T-cell (primary cell): ENCODE results near the gene CHD9. TPM values are rescaled to one million over a fixed set of nuclear protein-coding genes. Genes with fewer than 3 reads are reported as not detected.

Experiments
- ATAC-seq, 4 experiments: fragments of 200-7000 bp in 3 of 4; fragments of 150-1000 bp in 1 of 4; cut with Tn5 transposase; replicated peaks in 1 of 4; 1 replicate in 3 of 4; 2 replicates in 1 of 4; pipeline ENCODE4 v1.10.0; 2021; ENCODE audit warnings: moderate library complexity in 3 of 4, mild to moderate bottlenecking in 2 of 4, moderate number of reproducible peaks in 1 of 4
- CTCF ChIA-PET, 2 donors: fragments of 300-600 bp; sonication (Branson Sonifier 250); formaldehyde crosslinking; loops; one replicate each; lab custom pipeline; 2022; ENCODE audit warnings: antibody characterized with exemption in 2 of 2; lab: Charles Lee
- POLR2A ChIA-PET, 2 donors: fragments of 300-600 bp; sonication (Branson Sonifier 250); formaldehyde crosslinking; loops; one replicate each; lab custom pipeline; 2022; ENCODE audit warnings: antibody characterized with exemption in 2 of 2; lab: Charles Lee
- DNase-seq, 35 experiments: peaks; one replicate each; pipeline versions ENCODE4 v3.0.0 to v3.0.0-alpha.2; 2013 to 2023
- H3K27ac ChIP-seq: one replicate; pipeline ENCODE4 v1.5.1; 2013; ENCODE audit warnings: low read length
- H3K27me3 ChIP-seq, 2 experiments: replicated peaks in 1 of 2; 1 replicate in 1 of 2; 2 replicates in 1 of 2; pipeline versions ENCODE4 v1.6.1 to v1.7.0; 2013; ENCODE audit warnings: low read length in 1 of 2, mixed read lengths in 1 of 2; ENCODE audit not compliant: control insufficient read depth in 2 of 2, insufficient read depth in 2 of 2; ENCODE audit errors: extremely low read depth in 1 of 2
- H3K36me3 ChIP-seq, 2 donors: 1 replicate in 1 of 2; 2 replicates in 1 of 2; pipeline versions ENCODE4 v1.6.1 to v1.7.0; 2013; ENCODE audit warnings: low read length in 1 of 2; ENCODE audit not compliant: control insufficient read depth in 2 of 2, insufficient read depth in 1 of 2; ENCODE audit errors: extremely low read depth in 1 of 2
- H3K4me1 ChIP-seq, 2 experiments: 1 replicate in 1 of 2; 2 replicates in 1 of 2; pipeline versions ENCODE4 v1.6.1 to v1.7.0; 2013; ENCODE audit warnings: low read length in 2 of 2, mixed read lengths in 1 of 2; ENCODE audit not compliant: insufficient read depth in 2 of 2, control insufficient read depth in 1 of 2; ENCODE audit errors: extremely low read depth in 1 of 2
- H3K4me3 ChIP-seq, 2 donors: 1 replicate in 1 of 2; 2 replicates in 1 of 2; pipeline versions ENCODE4 v1.5.1 to v1.7.0; 2013; ENCODE audit warnings: mild to moderate bottlenecking in 2 of 2, low read length in 1 of 2, moderate library complexity in 1 of 2; ENCODE audit not compliant: control insufficient read depth in 1 of 2; ENCODE audit errors: extremely low read depth in 1 of 2
- H3K9me3 ChIP-seq: 2 replicates; pipeline ENCODE4 v1.7.0; 2013
- H3K27ac Mint-ChIP-seq, 2 donors: one replicate each; pipeline ENCODE4 v1.8.0; 2020 to 2021; ENCODE audit warnings: mild to moderate bottlenecking in 2 of 2, mixed read lengths in 2 of 2
- H3K27me3 Mint-ChIP-seq, 2 donors: one replicate each; pipeline ENCODE4 v1.8.0; 2021 to 2022; ENCODE audit warnings: mixed read lengths in 2 of 2
- H3K36me3 Mint-ChIP-seq: one replicate; pipeline ENCODE4 v1.8.0; 2021; ENCODE audit warnings: mixed read lengths
- H3K4me1 Mint-ChIP-seq, 3 donors: one replicate each; pipeline ENCODE4 v1.8.0; 2020 to 2022; ENCODE audit warnings: mixed read lengths in 3 of 3, mild to moderate bottlenecking in 1 of 3
- H3K4me3 Mint-ChIP-seq, 3 donors: one replicate each; pipeline ENCODE4 v1.8.0; 2020 to 2022; ENCODE audit warnings: mild to moderate bottlenecking in 3 of 3, mixed read lengths in 3 of 3, moderate library complexity in 3 of 3
- H3K9me3 Mint-ChIP-seq, 3 donors: one replicate each; pipeline ENCODE4 v1.8.0; 2020 to 2022; ENCODE audit warnings: mixed read lengths in 3 of 3
- WGBS: methylation state at CpG from one replicate; pipeline ENCODE4 v1.1.5; 2013; ENCODE audit warnings: missing lambda C conversion rate; ENCODE audit not compliant: insufficient coverage; 5-methylcytosine and 5-hydroxymethylcytosine counted together
- total RNA-seq, 35 experiments: library from RNA in 6 of 35; stranded (reverse) in 6 of 35; fragments of 120-200 nt in 1 of 35; gene quantifications; one replicate each; pipeline versions ENCODE4 v1.2.1 to v1.2.4 and lab custom pipeline; 2013 to 2026

CHD9 gene
- total RNA-seq, 5 donors from 2014 or later (not counting 1 experiment from before 2014, with no cell fraction given), result 33.0 to 39.3 (median 33.8) TPM

DNA sequence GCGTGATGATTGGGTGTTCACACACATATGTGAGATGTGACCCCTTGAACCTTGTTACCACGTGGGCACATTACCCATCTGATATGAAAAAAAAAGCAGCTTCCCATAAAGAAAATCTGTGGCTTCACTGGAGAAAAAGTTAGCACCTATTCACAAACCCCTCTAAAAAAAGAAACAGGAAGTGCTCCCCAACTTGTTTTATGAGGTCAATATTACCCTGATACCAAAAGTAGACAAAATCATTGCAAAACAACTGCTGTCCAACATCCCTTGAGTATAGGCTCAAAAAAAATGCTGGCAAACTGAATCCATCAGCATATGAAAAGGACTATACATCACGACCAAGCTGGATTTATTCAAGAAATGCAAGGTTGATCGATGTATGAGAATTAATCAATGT is 279.8 kb downstream of the CHD9 start:
- Histone ChIP-seq H3K27ac (no peak overlapping the region), H3K27me3 (no peaks in the 10 kb centered on the region), H3K36me3 (no peaks in the 10 kb centered on the region), H3K9me3 (no peaks in the 10 kb centered on the region), H3K4me1 (peaks cover 0 to 2% of the 10 kb centered on the region in 2 experiments), H3K4me3 (no peak overlapping the region)
- Mint-ChIP-seq H3K27me3 (peaks cover 0 to 1% of the 10 kb centered on the region in 2 donors), H3K36me3 (peaks cover 5% of the 10 kb centered on the region), H3K27ac (no peak overlapping the region), H3K4me3 (no peak overlapping the region), H3K4me1 (peaks cover 7 to 19% (median 11%) of the 10 kb centered on the region in 3 donors), H3K9me3 (peaks cover 0 to 5% (median 2%) of the 10 kb centered on the region in 3 donors)
- CTCF ChIA-PET, result no interaction called here
- DNase-seq, result no peak
- 20% methylated on average over 1 of the region's 4 CpGs for WGBS
- POLR2A ChIA-PET, result interaction anchor here in 1 of 2 donors (0.7 kb wide), 1 partner anchor 278 kb away, joined by 3 read pairs; no protein-coding TSS in a partner anchor
- ATAC-seq, result no peak

DNA sequence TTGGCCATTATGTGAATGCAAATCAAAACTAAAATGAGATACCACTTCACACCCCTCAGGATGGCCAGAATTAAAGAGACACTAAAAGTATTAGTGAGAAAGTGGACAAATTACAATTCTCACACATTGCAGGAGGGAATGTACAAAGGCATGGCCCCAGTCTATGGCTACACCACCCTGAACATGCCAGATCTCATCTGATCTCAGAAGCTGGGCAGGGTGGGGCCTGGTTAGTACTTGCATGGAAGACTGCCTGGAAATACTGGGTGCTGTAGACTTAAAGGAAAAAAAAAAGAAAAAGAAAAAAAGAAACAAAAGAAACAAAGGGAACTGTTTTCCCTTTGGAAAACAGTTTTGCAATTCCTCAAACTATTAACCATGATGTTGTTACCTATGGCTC is 282.5 kb downstream of the CHD9 start:
- Mint-ChIP-seq H3K27ac (no peak overlapping the region), H3K4me1 (peaks cover 7 to 19% (median 11%) of the 10 kb centered on the region in 3 donors), H3K9me3 (no peaks in the 10 kb centered on the region), H3K36me3 (no peaks in the 10 kb centered on the region), H3K27me3 (peaks cover 0 to 1% of the 10 kb centered on the region in 2 donors), H3K4me3 (no peak overlapping the region)
- Histone ChIP-seq H3K27me3 (no peaks in the 10 kb centered on the region), H3K9me3 (no peaks in the 10 kb centered on the region), H3K36me3 (no peaks in the 10 kb centered on the region), H3K4me1 (peaks cover 0 to 2% of the 10 kb centered on the region in 2 experiments), H3K27ac (no peak overlapping the region), H3K4me3 (no peak overlapping the region)
- DNase-seq (no peak), ATAC-seq (no peak)
- POLR2A ChIA-PET, result interaction anchor here in 1 of 2 donors (0.5 kb wide), 1 partner anchor 15 kb away, joined by 4 read pairs; no protein-coding TSS in a partner anchor
- CTCF ChIA-PET, result no interaction called here

DNA sequence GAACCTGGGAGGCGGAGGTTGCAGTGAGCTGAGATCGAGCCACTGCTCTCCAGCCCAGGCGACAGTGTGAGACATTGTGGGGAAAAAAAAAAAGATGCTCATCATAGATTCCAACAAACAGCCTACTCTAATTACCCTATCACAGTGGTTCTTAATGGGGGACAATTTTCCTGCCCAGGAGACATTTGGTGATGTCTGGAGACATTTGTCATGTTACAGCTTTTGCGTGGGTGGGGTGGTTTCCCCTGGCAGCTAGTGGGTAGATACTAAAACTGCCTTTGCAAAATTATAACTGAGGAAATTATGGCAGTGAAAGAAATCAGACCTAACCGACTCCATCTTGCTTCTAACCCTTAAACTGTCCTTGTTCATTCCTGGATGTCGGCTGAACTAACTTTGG is 287.0 kb downstream of the CHD9 start:
- no peak overlapping the region for H3K27ac Mint-ChIP-seq
- CTCF ChIA-PET, result interaction anchor here in 1 of 2 donors (0.7 kb wide), 1 partner anchor 659 kb away, joined by 3 read pairs; no protein-coding TSS in a partner anchor
- no peaks in the 10 kb centered on the region for H3K36me3 Mint-ChIP-seq
- WGBS, result 83% methylated on average over 1 of the region's 6 CpGs
- no peak overlapping the region for H3K27ac ChIP-seq
- peaks cover 0 to 2% of the 10 kb centered on the region in 2 donors for H3K27me3 Mint-ChIP-seq
- no peak overlapping the region for H3K4me3 Mint-ChIP-seq
- no peak for ATAC-seq
- H3K27me3 ChIP-seq, result no peaks in the 10 kb centered on the region
- H3K4me1 Mint-ChIP-seq, result no peaks in the 10 kb centered on the region
- H3K9me3 Mint-ChIP-seq, result peaks cover 0 to 3% (median 0%) of the 10 kb centered on the region in 3 donors
- no peaks in the 10 kb centered on the region for H3K36me3 ChIP-seq
- H3K4me1 ChIP-seq, result no peaks in the 10 kb centered on the region
- no peaks in the 10 kb centered on the region for H3K9me3 ChIP-seq
- no peak for DNase-seq
- no peak overlapping the region for H3K4me3 ChIP-seq
- POLR2A ChIA-PET, result no interaction called here

DNA sequence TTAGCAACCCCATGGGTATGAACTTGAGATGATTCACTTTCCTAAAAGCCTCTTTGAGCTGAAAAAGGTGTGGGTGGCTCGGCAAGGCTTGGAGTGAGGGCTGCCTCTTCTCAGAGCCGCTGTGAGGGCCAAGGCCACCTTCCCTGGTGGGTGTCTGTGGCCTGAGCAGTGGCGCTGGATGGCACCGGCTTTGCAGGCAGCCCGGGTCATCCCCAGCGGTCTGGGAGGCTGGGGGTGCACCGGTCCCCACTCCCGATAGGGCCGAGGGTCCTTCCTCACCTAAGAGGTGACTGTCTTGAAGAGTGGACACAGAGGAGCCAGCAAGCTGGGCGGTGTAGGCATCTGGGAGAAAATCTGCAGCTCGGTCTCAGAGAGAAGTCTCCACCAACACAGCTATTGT is 300.3 kb downstream of the CHD9 start:
- Mint-ChIP-seq H3K4me1 (peaks cover 3 to 13% (median 5%) of the 10 kb centered on the region in 3 donors), H3K27ac (no peak overlapping the region), H3K4me3 (no peak overlapping the region), H3K9me3 (peaks cover 0 to 6% (median 0%) of the 10 kb centered on the region in 3 donors), H3K36me3 (no peaks in the 10 kb centered on the region), H3K27me3 (peaks cover 6 to 8% of the 10 kb centered on the region in 2 donors)
- Histone ChIP-seq H3K9me3 (no peaks in the 10 kb centered on the region), H3K27me3 (peaks cover 0 to 39% of the 10 kb centered on the region in 2 experiments), H3K4me3 (no peak overlapping the region), H3K36me3 (no peaks in the 10 kb centered on the region), H3K27ac (no peak overlapping the region), H3K4me1 (no peaks in the 10 kb centered on the region)
- CTCF ChIA-PET, result no interaction called here
- DNase-seq, result no peak
- no peak for ATAC-seq
- POLR2A ChIA-PET, result no interaction called here
- WGBS, result 100% methylated on average over 4 of the region's 11 CpGs

DNA sequence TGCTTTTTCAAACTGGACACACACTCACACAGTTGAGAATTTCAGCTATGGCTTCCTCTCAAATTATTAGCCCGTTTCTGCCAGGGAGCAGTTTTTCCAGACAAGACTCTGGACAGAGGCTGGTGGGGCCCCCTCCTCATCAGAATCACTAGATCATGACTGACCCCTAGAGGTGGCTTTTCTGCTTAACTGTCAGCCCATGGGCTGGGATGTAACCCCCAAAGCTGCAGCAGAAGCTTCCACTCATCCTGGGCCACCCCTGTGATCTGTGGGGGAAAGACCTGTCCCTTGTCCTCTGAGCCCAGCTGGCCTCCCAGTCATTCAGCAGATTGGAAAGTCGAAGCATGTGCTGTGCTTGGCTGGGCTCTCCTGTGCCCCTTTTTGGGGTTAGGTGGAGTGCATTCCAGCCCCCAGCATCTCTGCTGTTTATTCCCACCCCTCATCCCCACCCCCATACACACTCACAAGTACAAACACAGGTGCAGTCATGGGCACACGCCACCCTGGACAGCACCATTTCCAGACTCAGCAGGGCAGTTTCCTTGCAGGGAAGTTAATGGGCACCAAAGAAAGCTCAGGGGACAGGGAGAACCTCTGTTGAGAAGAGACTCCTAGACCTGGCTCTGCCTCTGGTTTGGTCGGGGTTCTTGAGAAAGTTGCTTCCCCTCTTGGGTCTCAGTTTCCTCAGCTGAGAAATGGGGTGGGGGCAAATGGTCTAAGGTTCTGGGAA is 301.9 kb downstream of the CHD9 start:
- WGBS, result 74% methylated on average over 3 of the region's 4 CpGs
- ChIA-PET POLR2A (no interaction called here), CTCF (no interaction called here)
- H3K9me3 ChIP-seq, result no peaks in the 10 kb centered on the region
- no peaks in the 10 kb centered on the region for H3K36me3 ChIP-seq
- H3K27ac ChIP-seq, result no peak overlapping the region
- H3K36me3 Mint-ChIP-seq, result no peaks in the 10 kb centered on the region
- H3K4me3 ChIP-seq, result no peak overlapping the region
- H3K4me3 Mint-ChIP-seq, result no peak overlapping the region
- peaks cover 0 to 40% of the 10 kb centered on the region in 2 experiments for H3K27me3 ChIP-seq
- no peak for ATAC-seq
- H3K9me3 Mint-ChIP-seq, result no peaks in the 10 kb centered on the region
- no peaks in the 10 kb centered on the region for H3K4me1 ChIP-seq
- H3K27ac Mint-ChIP-seq, result no peak overlapping the region
- peaks cover 11% of the 10 kb centered on the region in 2 donors for H3K27me3 Mint-ChIP-seq
- peaks cover 3 to 13% (median 5%) of the 10 kb centered on the region in 3 donors for H3K4me1 Mint-ChIP-seq
- no peak for DNase-seq

DNA sequence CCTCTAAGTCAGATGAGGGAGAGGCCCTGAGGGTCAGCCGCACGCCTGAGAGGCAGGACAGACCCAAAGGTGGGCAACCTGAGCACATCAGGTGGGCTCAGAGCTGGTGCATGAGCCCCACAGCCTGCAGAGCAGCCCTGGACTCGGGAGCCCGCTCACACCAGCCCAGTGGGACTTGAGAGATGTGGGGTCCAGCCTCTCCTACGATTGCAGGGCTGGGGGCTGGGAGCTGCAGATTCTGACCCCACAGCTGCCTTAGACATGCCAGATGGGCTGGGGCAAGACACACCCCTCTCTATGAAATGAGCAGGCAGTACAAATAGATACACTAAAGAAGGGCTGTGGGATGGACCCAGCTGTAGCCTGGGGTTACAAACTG is 302.4 kb downstream of the CHD9 start:
- H3K36me3 ChIP-seq, result no peaks in the 10 kb centered on the region

More for the DNA sequence above, 302.4 kb downstream of the CHD9 start:
- Mint-ChIP-seq H3K27me3 (peaks cover 11% of the 10 kb centered on the region in 2 donors), H3K36me3 (no peaks in the 10 kb centered on the region), H3K4me3 (no peak overlapping the region), H3K9me3 (no peaks in the 10 kb centered on the region), H3K4me1 (peaks cover 3 to 13% (median 5%) of the 10 kb centered on the region in 3 donors), H3K27ac (no peak overlapping the region)
- ATAC-seq, result no peak
- Histone ChIP-seq H3K27me3 (peaks cover 0 to 40% of the 10 kb centered on the region in 2 experiments), H3K27ac (no peak overlapping the region), H3K4me1 (no peaks in the 10 kb centered on the region), H3K4me3 (no peak overlapping the region), H3K9me3 (no peaks in the 10 kb centered on the region)
- no peak for DNase-seq
- 76% methylated on average over 2 of the region's 5 CpGs for WGBS
- POLR2A ChIA-PET, result no interaction called here
- CTCF ChIA-PET, result no interaction called here
